Activated CD8-positive, alpha-beta T cell treated with anti-CD3 and anti-CD28 coated beads for 36 hours (primary cell): ENCODE measurements around the gene DVL2. TPM values are rescaled to one million over a fixed set of nuclear protein-coding genes. Genes with fewer than 3 reads are reported as not detected.

ENCODE experiments used
- ATAC-seq: fragments of 200-7000 bp; cut with Tn5 transposase; one replicate; pipeline ENCODE4 v1.10.0; 2021; ENCODE audit warnings: mild to moderate bottlenecking, moderate library complexity
- CTCF ChIA-PET: fragments of 350-600 bp; sonication (Branson Sonifier 250); formaldehyde crosslinking; loops from one replicate; lab custom pipeline; 2021; ENCODE audit warnings: antibody characterized with exemption; lab: Charles Lee
- POLR2A ChIA-PET: fragments of 350-600 bp; sonication (Branson Sonifier 250); formaldehyde crosslinking; loops from one replicate; lab custom pipeline; 2021; ENCODE audit warnings: antibody characterized with exemption; lab: Charles Lee
- DNase-seq: peaks from one replicate; pipeline ENCODE4 v3.0.0-alpha.2; 2020
- H3K27ac Mint-ChIP-seq: one replicate; pipeline ENCODE4 v1.8.0; 2021; ENCODE audit warnings: mild to moderate bottlenecking, mixed read lengths
- H3K27me3 Mint-ChIP-seq: one replicate; pipeline ENCODE4 v1.8.0; 2021; ENCODE audit warnings: mixed read lengths
- H3K36me3 Mint-ChIP-seq: one replicate; pipeline ENCODE4 v1.8.0; 2021; ENCODE audit warnings: low read depth, mixed read lengths
- H3K4me1 Mint-ChIP-seq: one replicate; pipeline ENCODE4 v1.8.0; 2021; ENCODE audit warnings: low read depth, mixed read lengths
- H3K4me3 Mint-ChIP-seq: one replicate; pipeline ENCODE4 v1.8.0; 2021; ENCODE audit warnings: mild to moderate bottlenecking, moderate library complexity, mixed read lengths
- H3K9me3 Mint-ChIP-seq: one replicate; pipeline ENCODE4 v1.8.0; 2021; ENCODE audit warnings: mixed read lengths
- intact Hi-C: fragments of 100-400 bp; cut with micrococcal nuclease; formaldehyde crosslinking; loops from one replicate; pipeline ENCODE4 v1.10.0; 2022
- total RNA-seq, 2 experiments: library from RNA; stranded (reverse); gene quantifications; one replicate each; pipeline ENCODE4 v1.2.3, GENCODE V29; 2021
- TF ChIP-seq, protein P1 (sequence below): fragments of 200-600 bp; IDR thresholded peaks from one replicate; pipeline ENCODE4 v1.8.0; 2022; ENCODE audit warnings: antibody characterized with exemption, mild to moderate bottlenecking

The DVL2 gene
- total RNA-seq, 2 experiments from 2014 or later: 50.0 to 53.6 TPM

DNA sequence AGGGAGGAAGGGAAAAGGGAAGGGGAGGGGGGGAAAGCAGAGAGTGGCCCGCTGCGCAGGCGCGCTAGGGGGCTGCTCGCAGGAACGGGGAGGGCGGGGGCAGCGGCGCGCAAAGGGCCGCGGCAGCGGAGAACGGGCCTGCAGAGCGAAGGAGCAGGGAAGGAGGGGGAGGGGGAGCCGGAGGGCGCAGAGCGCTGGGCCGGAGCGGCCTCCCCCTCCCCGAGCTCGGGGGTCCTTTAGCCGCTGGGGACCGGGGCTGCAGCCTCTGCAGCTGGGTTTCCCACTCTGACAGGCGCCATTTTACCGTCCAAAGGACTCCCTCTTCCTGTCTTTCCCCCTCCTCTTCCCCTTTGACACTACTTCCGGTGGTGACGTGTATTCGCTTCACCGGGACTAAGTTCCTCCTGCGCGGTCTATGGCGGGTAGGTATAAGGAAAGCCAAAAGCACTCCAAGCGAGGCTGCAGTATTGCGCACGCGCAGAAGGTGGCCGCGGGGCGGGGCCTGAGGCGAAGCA, 17.4 kb upstream of the DVL2 start, which contains the start of gene CTDNEP1:
Gene CTDNEP1 (minus strand): TSS at position 74 of the 515 bp plus-strand sequence. CDS start 438 bp downstream, outside the sequence.
- ATAC-seq: peak; percentile 92
- H3K4me1 Mint-ChIP-seq: peaks cover 36% of the 10 kb centered on the region
- TF ChIP-seq, protein P1, sequence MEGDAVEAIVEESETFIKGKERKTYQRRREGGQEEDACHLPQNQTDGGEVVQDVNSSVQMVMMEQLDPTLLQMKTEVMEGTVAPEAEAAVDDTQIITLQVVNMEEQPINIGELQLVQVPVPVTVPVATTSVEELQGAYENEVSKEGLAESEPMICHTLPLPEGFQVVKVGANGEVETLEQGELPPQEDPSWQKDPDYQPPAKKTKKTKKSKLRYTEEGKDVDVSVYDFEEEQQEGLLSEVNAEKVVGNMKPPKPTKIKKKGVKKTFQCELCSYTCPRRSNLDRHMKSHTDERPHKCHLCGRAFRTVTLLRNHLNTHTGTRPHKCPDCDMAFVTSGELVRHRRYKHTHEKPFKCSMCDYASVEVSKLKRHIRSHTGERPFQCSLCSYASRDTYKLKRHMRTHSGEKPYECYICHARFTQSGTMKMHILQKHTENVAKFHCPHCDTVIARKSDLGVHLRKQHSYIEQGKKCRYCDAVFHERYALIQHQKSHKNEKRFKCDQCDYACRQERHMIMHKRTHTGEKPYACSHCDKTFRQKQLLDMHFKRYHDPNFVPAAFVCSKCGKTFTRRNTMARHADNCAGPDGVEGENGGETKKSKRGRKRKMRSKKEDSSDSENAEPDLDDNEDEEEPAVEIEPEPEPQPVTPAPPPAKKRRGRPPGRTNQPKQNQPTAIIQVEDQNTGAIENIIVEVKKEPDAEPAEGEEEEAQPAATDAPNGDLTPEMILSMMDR: no peak
- peak; percentile 99 for DNase-seq
- H3K27me3 Mint-ChIP-seq: no peaks in the 10 kb centered on the region
- ChIA-PET CTCF (interaction anchor here (0.9 to 1.2 kb wide), 2 partner anchors 31 to 206 kb away, joined by 3 to 4 read pairs; no protein-coding TSS in a partner anchor), POLR2A (interaction anchor here (0.7 to 5.0 kb wide), 7 partner anchors 8 to 62 kb away, joined by 3 to 67 read pairs (median 5); partner anchors contain the start of genes ACADVL, DLG4, GABARAP and PHF23)
- H3K9me3 Mint-ChIP-seq: no peaks in the 10 kb centered on the region
- H3K36me3 Mint-ChIP-seq: peaks cover 39% of the 10 kb centered on the region
- peak within 1 kb of the TSS; percentile 91 for H3K4me3 Mint-ChIP-seq
- H3K27ac Mint-ChIP-seq: peak within 1 kb of the TSS; percentile 100
- intact Hi-C loops: no loop called here

DNA sequence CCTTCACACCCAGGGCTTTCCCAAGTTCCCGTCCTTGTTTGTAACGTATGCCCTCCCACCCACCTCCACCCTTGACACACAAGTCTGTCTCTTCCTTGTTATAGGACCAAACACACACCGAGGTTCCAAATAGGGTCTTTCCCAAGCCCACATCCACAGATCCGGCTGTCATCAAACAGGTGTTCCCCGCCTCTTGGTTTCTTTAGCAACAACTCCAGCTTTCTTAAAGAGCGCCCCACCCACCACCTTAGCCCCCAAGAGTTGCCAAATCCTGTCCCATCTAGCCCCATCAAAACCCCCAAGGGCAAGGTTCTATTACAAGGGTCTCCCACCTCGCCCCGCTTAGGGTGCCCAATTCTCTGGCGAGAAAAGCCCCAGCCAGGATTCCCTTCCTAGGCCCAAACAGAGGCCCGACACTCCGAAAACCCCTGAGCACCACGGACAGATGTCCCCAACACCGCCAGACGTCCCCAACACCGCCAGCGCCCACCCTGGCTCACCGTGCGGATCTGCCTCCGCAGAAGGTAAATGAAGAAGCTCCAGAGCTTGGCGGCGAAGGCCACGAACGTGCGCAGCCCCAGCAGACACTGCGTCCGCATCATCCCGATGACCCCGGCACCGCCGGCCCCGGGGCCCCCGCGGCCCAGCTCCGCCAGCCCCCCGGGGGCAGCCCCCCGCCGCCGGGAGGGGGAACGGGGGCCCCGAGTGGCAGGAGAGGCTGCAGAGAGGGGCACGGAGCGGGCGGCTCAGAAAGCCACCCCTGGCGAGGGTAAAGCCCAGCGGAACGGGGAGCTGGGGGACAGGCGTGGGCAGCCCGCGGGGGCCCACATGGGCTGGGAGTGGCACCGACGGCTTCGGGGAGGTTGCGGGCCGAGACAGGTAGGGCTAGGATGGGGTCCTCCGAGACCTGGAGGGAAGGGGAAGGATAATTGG, 16.6 kb upstream of the DVL2 start:
- H3K27me3 Mint-ChIP-seq: no peaks in the 10 kb centered on the region
- peak overlapping the region; percentile 91 for H3K4me3 Mint-ChIP-seq
- DNase-seq (peak; percentile 45), ATAC-seq (no peak)
- peaks cover 39% of the 10 kb centered on the region for H3K36me3 Mint-ChIP-seq
- H3K27ac Mint-ChIP-seq: peak overlapping the region; percentile 100
- peaks cover 40% of the 10 kb centered on the region for H3K4me1 Mint-ChIP-seq
- TF ChIP-seq, protein P1: no peak
- CTCF ChIA-PET: interaction anchor here (0.9 to 1.2 kb wide), 3 partner anchors 9 to 205 kb away, joined by 3 to 4 read pairs (median 4); no protein-coding TSS in a partner anchor
- intact Hi-C loops: no loop called here
- no peaks in the 10 kb centered on the region for H3K9me3 Mint-ChIP-seq
- POLR2A ChIA-PET: interaction anchor here (0.7 to 5.0 kb wide), 8 partner anchors 9 to 63 kb away, joined by 3 to 67 read pairs (median 4); partner anchors contain the start of genes ACADVL, DLG4, GABARAP and PHF23

DNA sequence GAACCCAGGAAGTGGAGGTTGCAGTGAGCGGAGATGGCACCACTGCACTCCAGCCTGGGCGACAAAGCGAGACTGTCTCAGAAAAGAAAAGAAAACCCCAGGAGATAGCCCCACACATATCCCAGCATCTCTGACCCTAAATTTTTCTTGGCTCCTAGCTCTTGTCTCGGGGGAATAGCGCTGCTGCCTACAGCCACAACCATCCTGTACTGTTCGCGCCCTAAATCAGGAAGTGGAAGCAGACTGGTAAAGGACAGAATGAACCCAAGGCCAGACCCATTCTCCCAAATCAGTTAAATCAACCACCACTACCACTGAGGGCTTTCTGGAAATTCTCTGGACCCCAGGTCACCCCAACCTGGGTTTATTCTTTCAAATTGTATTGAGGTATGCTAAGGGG, 15.5 kb upstream of the DVL2 start:
- TF ChIP-seq, protein P1: no peak
- peaks cover 40% of the 10 kb centered on the region for H3K4me1 Mint-ChIP-seq
- H3K27ac Mint-ChIP-seq: peak overlapping the region; percentile 94
- H3K9me3 Mint-ChIP-seq: no peaks in the 10 kb centered on the region
- ChIA-PET POLR2A (interaction anchor here (0.5 to 5.0 kb wide), 7 partner anchors 10 to 325 kb away, joined by 3 to 67 read pairs (median 4); partner anchors contain the start of genes CLDN7, DVL2, GABARAP and PHF23), CTCF (interaction anchor here (2.3 kb wide), 1 partner anchor 11 kb away, joined by 7 read pairs; the partner anchor contains the start of gene PHF23)
- H3K36me3 Mint-ChIP-seq: peaks cover 40% of the 10 kb centered on the region
- H3K27me3 Mint-ChIP-seq: no peaks in the 10 kb centered on the region
- ATAC-seq: no peak
- DNase-seq: no peak
- intact Hi-C loops: no loop called here
- H3K4me3 Mint-ChIP-seq: peak overlapping the region; percentile 91

DNA sequence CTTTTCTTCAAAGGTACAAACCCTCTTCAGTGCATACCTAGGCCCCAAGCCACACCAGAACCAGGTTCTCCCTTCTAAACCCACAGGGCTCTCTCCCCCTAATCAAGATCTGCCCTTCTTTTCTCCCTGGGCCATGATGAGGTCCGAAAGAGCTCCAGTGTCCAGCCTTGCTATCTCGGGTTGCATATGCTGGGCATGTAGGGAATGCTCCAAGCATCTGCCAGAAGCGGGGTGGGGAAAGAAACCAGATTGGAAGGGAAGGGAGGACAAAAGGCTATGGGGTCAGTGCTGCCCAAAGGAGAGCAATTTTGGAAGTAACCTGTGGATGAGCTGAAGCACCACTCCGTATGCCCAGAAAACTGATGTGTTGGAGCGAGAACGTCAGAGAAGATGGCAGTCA, 14.9 kb upstream of the DVL2 start:
- H3K27me3 Mint-ChIP-seq: no peaks in the 10 kb centered on the region
- intact Hi-C loops: no loop called here
- no peak for DNase-seq
- ATAC-seq: no peak
- peaks cover 38% of the 10 kb centered on the region for H3K36me3 Mint-ChIP-seq
- peaks cover 36% of the 10 kb centered on the region for H3K4me1 Mint-ChIP-seq
- H3K27ac Mint-ChIP-seq: peak overlapping the region; percentile 78
- no peaks in the 10 kb centered on the region for H3K9me3 Mint-ChIP-seq
- TF ChIP-seq, protein P1: no peak
- H3K4me3 Mint-ChIP-seq: peak overlapping the region; percentile 91
- CTCF ChIA-PET: interaction anchor here (2.3 kb wide), 1 partner anchor 10 kb away, joined by 7 read pairs; the partner anchor contains the start of gene PHF23
- POLR2A ChIA-PET: interaction anchor here (0.5 to 5.0 kb wide), 7 partner anchors 9 to 326 kb away, joined by 3 to 67 read pairs (median 4); partner anchors contain the start of genes CLDN7, DVL2, GABARAP and PHF23
